Dedifferentiated amniotic fluid mesenchymal stem cell (primary cell): Measurements from ENCODE around the gene COMT.

ENCODE experiments used
- DNase-seq: peaks from one replicate; pipeline ENCODE4 v3.0.0-alpha.2; 2016; ENCODE audit errors: extremely low spot score

The COMT gene

DNA sequence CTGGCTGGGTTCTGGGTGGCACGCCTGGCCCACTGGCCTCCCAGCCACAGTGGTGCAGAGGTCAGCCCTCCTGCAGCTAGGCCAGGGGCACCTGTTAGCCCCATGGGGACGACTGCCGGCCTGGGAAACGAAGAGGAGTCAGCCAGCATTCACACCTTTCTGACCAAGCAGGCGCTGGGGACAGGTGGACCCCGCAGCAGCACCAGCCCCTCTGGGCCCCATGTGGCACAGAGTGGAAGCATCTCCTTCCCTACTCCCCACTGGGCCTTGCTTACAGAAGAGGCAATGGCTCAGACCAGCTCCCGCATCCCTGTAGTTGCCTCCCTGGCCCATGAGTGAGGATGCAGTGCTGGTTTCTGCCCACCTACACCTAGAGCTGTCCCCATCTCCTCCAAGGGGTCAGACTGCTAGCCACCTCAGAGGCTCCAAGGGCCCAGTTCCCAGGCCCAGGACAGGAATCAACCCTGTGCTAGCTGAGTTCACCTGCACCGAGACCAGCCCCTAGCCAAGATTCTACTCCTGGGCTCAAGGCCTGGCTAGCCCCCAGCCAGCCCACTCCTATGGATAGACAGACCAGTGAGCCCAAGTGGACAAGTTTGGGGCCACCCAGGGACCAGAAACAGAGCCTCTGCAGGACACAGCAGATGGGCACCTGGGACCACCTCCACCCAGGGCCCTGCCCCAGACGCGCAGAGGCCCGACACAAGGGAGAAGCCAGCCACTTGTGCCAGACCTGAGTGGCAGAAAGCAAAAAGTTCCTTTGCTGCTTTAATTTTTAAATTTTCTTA is 27.8 kb downstream of the COMT start:
- no peak for DNase-seq

DNA sequence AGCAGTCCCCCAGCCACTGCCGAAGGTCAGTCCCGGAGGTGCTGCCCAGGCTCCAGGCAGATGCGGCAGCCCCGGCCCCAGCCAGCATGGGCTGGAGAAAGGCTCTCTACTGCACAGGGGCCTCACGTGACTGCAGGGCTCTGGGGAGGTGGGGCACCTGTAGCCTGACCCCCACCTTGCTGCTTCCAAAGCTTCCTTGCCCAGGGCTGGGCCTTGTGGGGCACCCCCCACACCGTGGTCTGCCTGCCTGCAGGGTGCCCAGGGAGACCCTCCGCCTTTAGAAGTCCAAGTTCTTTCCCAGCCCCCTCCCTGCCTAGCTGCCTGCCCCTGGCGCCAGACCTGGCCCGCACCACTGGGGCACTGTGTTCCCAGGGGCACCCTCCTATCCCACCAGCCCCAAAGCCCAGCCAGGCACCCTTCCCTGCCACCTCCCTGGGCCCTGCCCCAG is 28.5 kb downstream of the COMT start:
- DNase-seq, result no peak

DNA sequence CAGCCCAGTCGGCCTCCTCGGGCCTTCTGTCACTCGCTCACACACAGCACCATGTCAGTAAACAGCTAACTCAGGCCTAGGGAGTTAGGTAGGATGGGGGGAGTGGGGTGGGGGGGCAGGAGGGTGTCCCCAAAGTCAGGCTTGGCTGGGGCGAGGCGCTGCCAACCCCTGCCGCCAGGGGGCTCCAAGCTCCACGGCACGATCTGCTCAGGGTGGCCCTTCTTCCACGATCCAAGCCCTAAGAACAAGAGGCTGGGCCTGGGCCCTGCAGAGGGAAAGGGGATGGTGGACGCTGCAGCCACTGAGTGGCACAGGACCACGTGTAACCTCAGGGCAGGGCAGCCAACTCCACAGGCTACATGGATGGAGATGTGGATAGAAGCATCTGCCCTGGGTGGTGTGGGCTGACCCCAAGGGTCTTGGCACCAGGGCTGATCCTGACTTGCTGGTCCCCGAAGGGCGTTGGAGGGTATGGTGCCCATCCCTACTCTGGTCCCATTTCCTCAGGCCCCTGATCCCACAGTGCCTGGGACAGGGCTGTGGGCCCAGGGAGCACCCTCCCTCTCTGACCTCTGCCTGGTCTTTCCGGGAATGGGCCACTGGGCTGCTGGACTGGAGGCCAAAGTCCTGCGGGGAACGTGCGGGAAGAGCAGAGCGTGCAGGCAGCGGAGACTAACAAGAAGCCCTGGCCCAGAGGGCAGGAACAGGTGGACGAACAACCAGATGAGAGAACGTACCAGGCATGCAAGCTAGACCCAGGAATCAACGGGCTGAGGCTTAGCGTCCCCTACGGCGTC is 29.1 kb downstream of the COMT start:
- no peak for DNase-seq

DNA sequence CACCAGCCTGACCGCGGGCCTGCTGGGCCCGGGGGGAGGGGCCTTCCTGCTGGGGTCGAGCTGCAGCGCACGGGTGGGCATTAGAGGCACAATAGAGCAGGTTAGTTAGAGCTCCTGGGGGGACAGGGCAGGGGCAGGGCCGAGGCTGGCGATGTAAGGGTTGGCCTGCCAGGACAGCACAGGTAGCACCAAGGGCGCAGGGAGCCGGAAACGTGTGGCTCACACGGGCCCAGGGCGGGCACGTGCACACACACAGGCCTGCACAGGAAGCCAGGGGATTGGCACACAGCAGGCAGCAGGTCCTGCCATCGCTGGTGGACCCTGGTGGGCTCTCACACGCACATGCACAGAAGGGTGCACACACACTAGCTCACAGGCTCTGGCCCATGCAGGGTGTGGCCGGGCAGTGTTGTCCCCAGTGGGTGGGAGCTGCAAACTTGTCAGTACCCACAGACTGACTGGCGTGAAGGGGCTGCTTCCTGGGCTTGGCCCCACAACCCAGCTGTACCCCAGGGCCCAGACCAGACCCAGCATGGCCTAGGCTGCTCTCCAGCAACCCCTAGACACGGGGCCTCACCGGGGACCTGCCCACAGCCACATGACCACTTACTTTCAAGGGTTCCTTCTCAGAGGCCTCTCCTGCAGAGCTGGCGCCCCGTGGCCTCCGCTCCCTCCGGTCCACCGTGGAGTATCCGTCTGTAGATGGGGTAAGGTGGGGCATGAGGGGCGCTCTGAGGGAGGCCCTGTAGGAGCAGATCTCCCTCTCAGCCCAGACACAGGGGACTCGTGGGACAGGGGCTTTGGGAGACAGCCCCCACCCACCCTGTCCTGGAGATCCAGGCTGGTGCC is 29.9 kb downstream of the COMT start:
- DNase-seq, result no peak

DNA sequence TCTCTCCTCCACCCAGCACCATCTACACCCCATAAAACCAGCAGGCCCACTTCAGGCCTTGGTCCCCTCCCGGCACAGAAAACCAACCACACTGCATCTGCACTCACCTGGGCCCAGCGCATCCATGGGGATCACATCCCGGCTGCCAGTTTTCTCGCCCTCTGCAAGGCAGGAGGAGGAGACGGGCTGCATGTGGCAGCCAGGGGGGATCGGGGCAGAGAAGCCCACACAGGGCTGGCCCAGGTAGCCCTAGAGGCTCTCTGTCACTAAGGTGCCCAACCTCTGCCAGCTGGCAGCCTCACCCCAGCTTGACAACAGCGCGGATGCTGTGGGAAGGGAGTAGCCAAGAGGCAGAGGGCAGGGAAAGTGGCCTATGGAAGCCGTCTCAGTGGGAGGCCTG is 30.7 kb downstream of the COMT start:
- DNase-seq, result no peak

DNA sequence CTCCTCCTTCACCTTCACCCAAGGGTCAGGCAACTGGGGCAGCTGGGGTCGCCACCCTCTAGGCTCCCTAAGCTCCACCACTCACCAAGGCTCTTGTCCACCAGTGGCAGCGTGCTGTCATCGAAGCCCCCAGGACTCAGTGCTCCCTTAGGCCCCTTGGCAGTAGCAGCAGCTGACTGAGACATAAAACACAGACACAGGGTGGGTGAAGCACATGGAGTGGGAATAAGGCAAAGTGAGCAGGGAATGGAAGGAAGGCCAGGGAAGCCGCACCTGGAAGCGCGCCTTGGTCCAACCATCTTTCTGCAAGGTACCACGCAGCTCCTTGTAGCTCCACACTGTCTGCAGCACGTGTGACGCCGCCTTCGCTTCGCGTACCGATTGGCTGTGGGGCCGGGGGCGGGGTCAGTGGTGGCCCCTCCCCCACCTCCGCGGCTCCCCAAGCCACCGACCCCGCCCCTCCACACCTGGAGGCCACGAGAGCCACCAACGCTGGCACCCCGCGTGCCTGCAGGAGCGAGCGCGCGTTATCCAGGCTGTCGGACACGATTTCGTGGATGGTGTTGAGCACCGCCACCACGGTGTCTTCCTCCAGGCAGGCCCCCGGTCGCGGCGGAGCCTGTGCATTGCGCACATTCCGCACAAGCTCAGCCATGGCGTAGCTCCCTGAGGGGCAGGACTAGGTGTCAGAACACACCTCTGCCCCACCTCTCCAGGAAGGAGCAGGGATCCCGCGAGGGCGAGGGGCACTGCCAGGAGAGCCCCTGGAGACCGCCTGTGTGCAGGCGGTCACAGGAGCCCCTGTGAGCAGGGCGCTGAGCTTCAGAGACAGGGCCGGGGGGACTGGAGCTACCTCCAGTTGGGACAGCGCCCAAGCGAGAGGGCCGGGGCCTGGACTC is 31.3 kb downstream of the COMT start:
- DNase-seq, result no peak

DNA sequence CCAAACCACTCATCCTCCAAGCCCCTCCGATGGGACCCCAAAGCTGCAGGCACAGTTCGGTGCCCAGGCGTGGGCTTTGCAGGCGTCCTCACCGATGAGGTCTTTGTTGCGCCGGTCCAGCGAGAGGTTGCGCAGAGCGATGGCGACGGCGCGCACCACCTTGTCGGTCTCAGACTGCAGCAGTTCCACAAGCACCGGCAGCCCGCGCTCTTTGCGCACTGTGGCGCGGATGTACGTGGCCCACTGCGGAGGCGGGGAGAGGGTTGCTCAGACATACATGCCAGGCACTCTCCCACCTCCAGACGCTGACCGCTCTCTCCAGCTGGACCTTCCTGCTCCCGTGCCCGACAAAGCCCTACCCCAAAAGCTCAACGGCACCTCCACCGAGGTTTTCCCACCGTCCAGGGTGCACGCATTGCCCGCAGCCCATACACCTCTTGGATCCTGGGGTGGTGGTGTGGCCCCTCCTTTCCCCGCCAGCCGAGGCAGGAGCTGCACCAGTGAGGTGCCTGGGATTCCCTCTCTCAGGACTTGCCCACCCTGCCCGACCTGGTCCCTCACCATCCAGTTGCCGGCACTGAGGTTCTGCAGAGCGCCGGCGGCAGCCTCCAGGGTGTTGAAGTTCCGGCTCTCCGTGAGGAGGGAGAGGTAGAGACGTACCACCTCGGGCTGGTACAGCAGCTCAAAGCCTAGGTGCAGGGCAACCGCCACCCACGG is 32.1 kb downstream of the COMT start:
- DNase-seq, result no peak

DNA sequence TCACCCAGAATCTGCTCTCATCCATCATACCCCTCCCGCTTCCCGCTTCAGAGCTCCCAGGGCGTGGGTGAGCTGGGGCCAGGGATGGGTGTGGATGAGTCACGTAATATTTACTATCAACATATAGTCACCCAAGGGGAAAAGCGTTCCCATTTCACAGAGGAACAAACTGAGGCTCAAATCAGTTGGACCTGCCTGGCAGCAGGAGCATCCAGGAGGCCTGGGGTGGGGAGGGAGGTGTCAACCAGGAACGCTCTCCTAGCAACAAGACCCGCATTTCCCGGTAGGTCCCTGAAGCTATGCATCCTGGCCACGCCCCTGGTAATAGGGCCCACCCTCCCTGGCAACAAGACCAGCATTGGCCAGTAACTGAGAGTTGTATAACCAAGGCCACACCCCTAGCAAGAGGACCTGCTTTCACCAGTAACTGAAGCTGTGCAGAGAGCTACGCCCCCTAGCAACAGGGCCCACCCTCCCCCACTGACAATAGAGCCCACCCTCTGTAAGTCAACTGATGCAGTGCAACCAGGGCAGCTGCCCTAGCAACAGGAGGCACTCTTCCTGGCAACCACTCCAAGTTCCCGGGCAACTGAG is 32.8 kb downstream of the COMT start:
- no peak for DNase-seq

DNA sequence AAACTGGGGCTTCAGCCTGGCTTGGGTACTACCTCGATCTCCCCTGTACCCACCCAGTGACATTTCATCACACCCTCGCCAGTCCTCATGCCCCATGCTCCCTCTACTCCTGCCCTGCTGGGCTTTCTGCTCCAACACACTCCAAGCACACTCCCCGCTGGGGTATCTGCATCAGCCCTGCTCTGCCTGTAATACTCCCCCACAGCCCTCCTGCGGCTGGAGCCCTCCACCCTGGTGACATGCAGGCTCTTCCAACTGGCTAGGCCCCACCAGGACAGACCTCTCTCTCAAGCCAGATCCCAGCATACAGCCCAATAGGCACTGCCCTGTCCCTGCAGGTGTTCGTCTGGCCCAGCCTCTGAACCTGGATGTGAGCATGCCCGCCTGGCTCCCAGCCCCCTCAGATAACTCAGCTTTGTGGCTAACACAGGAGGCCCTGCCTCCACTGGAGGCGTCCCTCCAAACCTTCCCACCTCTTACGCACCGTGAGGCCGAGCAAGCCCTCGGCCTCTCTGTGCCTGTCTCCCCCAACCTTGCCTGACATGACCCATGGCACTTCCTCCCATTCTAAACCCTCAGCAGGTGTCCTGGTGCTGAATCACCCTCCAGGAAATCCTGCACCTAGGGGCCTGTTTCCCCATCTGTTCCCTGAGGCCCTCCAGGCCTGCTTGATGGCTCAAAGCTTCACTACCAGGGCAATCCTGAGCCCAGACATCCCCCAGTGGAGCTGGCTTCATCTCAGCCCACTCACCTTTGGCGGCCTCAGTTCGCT is 33.5 kb downstream of the COMT start:
- no peak for DNase-seq

DNA sequence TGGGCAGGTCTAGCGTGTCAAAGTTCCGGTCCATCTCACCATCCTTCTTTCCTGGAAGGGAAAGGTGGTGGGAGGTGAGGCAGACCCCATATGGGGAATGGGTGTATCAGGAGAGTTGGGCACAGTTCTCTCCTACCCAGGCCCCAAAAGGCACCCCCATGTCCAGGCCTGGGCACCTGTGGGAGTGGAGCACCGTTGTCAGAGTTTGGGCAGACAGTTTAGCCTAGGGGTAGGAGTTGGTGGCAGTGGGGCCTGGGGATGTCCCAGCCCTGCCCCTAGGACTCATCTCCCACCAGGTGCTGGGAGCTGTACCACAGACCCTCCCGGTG is 34.1 kb downstream of the COMT start:
- DNase-seq, result no peak

DNA sequence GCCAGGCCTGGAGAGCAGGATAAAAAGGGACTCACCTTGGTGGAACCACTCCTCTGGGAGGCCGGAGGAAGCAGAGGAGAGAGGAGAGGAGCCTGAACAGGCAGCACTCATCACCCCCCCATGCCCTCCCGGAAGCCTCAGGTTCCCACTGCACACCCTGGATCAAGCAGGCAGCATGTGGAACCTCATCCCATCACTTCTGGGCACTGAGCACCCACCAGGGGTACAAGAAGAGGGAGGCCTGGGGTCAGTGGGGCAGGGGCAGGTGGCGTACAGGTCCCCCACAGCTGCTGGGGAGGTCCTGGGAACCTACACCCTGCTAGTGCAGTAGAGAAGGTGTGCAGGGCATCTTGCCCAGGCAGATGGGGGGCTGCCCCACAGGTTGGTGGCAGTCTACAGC is 35.1 kb downstream of the COMT start:
- DNase-seq, result no peak

DNA sequence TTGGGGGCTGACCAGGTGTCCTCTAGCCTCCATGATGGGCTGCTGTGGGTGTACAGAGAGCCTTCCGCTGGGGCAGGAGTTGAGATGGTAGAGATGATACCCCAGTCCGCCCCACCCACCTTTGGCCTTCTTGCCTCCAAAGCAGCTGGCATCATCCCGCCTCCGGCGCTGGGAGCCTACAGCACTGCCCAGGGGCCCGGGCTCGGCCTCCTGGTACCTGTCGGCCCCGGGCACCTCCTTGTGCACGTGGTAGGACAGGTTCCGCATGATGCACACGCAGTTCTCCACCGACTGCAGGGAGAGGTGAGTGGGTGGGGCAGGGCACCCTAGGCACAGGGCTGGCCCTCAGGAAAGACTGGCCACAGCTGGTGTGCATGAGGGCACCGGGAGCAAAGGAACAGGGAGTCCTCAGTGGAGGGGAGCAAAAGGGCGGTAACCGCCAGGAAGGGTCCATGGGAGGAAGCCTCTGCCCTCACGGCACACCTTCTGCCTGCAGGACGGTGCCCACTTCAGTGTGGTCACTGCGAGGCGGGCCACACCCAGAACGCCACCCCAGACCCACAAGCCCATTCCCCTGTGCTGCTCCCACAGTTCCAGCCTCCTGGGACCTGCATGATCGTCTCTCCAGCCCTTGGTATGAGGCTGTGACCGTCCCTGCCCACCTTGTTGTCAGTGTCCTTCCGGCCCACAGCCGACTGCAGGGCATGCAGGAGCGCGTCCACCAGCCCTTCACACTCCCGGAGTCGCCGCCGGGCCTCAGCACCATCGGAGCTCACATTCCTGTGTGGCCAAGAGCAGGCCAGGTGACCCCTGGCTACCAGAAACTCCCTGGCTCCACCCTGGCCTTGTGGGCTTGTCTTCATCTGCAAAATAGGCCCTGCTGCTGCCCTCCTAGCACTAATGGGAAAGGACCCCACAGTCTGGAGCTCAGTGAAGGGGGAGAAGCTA is 36.0 kb downstream of the COMT start:
- DNase-seq, result no peak

DNA sequence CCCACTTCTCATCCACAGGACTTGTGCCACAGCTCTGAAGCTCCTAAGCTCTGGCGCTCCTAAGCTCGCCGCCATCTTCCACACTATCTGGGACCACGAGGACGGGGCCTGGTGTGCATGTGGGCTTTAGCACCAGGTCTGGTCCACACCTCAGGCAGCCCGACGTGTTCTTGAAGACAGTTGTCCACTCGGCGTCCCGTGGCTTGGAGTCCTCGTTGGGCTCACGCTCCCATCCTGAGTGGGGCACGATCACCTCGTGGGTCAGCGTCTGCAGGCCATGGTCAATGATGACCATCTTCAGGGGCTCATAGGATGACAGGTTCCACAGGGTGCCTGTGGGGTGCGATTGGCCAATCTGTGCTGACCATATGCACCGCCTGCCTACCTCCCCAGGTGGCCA is 37.2 kb downstream of the COMT start:
- no peak for DNase-seq

DNA sequence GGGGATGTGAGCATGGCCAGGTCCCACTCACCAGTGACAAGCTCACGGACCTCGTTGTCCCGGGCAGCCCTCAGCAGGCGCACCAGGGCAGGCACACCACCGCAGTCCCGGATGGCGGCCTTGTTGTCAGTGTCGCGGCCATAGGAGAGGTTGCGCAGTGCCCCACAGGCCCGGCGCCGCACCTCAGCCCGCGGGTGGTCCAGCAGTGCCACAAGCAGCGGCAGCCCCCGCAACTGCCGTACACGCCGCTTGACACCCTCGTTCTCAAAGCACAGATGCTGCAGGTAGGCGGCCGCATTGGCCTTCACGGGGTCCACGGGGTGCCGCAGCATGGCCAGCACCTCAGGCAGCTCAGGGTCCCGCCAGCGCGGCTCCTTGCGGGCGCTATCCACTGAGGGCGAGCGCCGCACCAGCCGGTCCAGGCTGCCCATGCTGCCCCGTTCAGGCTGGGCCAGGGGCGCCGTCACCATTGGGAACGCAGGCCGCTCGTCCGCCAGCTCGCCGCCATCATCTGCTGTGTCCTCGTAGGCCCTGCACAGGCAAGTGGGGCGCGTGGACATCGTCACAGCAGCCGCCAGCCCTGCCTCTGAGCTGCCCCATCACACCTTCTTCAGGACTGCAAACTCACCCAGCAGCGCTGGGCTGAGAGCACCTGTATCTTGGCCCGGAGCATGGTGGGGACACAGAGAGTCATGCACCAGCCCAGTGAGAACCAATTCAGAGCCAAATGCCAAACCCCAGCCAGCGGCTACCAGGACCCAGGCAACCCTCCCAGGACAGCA is 38.3 kb downstream of the COMT start:
- no peak for DNase-seq

DNA sequence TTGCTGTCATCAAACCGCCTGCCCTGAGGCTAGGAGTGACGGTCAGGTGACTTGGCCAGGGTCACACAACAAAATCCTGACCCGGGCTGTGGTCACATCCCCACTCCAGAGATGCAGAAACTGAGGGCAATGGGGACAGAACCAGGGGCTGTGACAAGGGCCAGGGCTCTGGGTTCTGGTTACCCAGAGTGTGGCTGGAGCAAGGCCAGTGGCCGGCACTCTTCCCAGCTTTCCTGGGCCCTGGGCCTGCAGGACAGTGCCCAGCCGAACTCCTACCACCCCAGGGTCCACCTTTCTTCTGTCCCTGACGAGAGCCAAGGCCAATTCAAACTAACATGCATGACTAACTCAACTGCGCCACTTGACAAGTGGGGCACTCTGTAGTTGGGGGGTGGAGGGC is 39.2 kb downstream of the COMT start:
- no peak for DNase-seq

DNA sequence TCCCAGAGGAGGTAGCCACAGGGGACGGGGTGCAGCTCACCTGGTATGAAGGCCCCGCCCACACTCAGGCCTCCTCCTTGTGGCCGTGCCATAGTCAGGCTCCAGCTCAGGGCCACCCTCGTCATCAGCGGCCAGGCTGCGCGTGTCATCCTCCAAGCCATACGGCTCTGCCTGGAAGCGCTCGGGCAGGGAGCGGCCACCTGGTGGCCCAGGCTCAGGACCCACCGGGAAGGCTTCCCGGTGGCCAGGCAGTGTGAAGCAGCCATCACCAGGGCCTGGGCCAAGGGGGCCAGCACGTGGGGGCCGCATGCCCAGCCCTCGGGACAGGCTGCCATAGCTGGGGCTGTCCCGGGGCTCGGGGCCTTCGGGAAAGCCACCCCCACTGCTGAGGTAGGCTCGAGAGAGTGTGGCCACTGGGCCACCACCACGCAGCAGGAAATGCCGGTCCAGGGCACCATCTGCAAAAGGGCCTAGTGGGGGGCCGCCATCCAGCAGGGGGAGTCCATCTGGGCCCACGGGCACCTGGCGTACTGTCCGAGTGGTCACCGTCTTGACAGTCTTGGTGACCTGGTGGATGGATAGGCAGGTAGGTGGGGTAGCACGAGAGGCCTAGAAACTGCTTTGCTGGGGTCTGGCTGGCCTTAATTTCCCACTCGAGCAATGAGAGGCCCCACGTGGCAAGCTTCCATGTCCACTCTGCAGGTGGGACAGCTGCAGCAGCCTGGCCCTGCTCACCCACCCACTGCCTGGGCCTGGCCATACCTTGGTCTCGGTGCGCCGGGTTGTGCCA is 39.8 kb downstream of the COMT start:
- no peak for DNase-seq
